Panc1 (cell line): ENCODE results near the gene P2RY11. TPM values are rescaled to one million over a fixed set of nuclear protein-coding genes. Genes with fewer than 3 reads are reported as not detected.

ENCODE experiments used
- ATAC-seq: fragments of 200-7000 bp; cut with Tn5 transposase; 2 replicates; pipeline ENCODE4 v1.9.1; 2020; ENCODE audit warnings: mild to moderate bottlenecking, moderate library complexity
- BruUV-seq: library from RNA; stranded (reverse); fragments of 400-500 nt; replicated peaks from 2 replicates; lab custom pipeline; 2021; lab: Mats Ljungman, UMichigan
- CTCF ChIA-PET: fragments of 300-600 bp; sonication (Branson Sonifier 250); formaldehyde crosslinking; loops from one replicate; lab custom pipeline; 2022; ENCODE audit warnings: antibody characterized with exemption; lab: Charles Lee
- POLR2A ChIA-PET: fragments of 300-600 bp; sonication (Branson Sonifier 250); formaldehyde crosslinking; loops from one replicate; lab custom pipeline; 2022; ENCODE audit warnings: antibody characterized with exemption; lab: Charles Lee
- DNase-seq: peaks from one replicate; pipeline ENCODE4 v3.0.0-alpha.2; 2010; ENCODE audit warnings: low read depth, low spot score
- H3K27ac ChIP-seq: 2 replicates; pipeline ENCODE4 v1.5.1; 2011; ENCODE audit warnings: mild to moderate bottlenecking, low read length, inconsistent platforms
- H3K27me3 ChIP-seq: fragments of 200-500 bp; sonication (Bioruptor generic); 2 replicates; pipeline ENCODE4 v1.6.0; 2014; ENCODE audit warnings: low read length, inconsistent platforms; ENCODE audit not compliant: control insufficient read depth, insufficient read depth
- H3K36me3 ChIP-seq: fragments of 200-500 bp; sonication (Bioruptor generic); 2 replicates; pipeline ENCODE4 v1.5.1; 2014; ENCODE audit warnings: inconsistent platforms, mild to moderate bottlenecking, low read length, moderate library complexity; ENCODE audit not compliant: control insufficient read depth, insufficient read depth
- H3K4me1 ChIP-seq: 2 replicates; pipeline ENCODE4 v1.5.1; 2011; ENCODE audit warnings: inconsistent platforms, mild to moderate bottlenecking, low read length, moderate library complexity; ENCODE audit not compliant: control insufficient read depth, insufficient read depth
- H3K4me3 ChIP-seq, 2 experiments: 2 replicates each; pipeline ENCODE4 v1.5.1; 2011 to 2012; ENCODE audit warnings: low read depth in 2 of 2, low read length in 2 of 2, mild to moderate bottlenecking in 2 of 2, inconsistent platforms in 1 of 2, moderate library complexity in 1 of 2
- H3K9me3 ChIP-seq: fragments of 200-500 bp; sonication (Bioruptor generic); 2 replicates; pipeline ENCODE4 v1.5.1; 2014; ENCODE audit warnings: low read depth, mild to moderate bottlenecking, inconsistent platforms, low read length, moderate library complexity; ENCODE audit not compliant: control insufficient read depth, insufficient read depth
- CTCF ChIP-seq: fragments of 450-650 bp; IDR thresholded peaks from 2 replicates; pipeline ENCODE4 v1.5.1; 2017; ENCODE audit warnings: mild to moderate bottlenecking
- POLR2AphosphoS5 ChIP-seq: IDR thresholded peaks from 2 replicates; pipeline ENCODE4 v1.6.1; 2012; ENCODE audit warnings: mild to moderate bottlenecking, low read depth, low read length, moderate library complexity
- REST ChIP-seq, 2 experiments: IDR thresholded peaks; 2 replicates each; pipeline ENCODE4 v1.6.1; 2011 to 2012; ENCODE audit warnings: low read depth in 2 of 2, control low read depth in 1 of 2, low read length in 1 of 2, mild to moderate bottlenecking in 1 of 2, moderate library complexity in 1 of 2; ENCODE audit not compliant: insufficient read depth in 1 of 2
- SIN3A ChIP-seq: IDR thresholded peaks from 2 replicates; pipeline ENCODE4 v1.6.1; 2012; ENCODE audit warnings: low read depth, mild to moderate bottlenecking, low read length, moderate library complexity, borderline replicate concordance; ENCODE audit not compliant: insufficient read depth
- TCF7L2 ChIP-seq: IDR thresholded peaks from 2 replicates; pipeline ENCODE4 v1.6.1; 2011; ENCODE audit warnings: mild to moderate bottlenecking, low read depth, low read length, inconsistent platforms
- in situ Hi-C: cut with HindIII; loops from 2 replicates; pipeline ENCODE4 v1.10.0; 2016; ENCODE audit warnings: low sequenced_read_pairs, low pct_unique_long_range_greater_than_20kb
- intact Hi-C: fragments of 100-400 bp; cut with micrococcal nuclease; formaldehyde crosslinking; loops from one replicate; pipeline ENCODE4 v1.10.0; 2022; ENCODE audit not compliant: unreplicated experiment
- total RNA-seq: library from RNA; stranded (reverse); gene quantifications from one replicate; pipeline ENCODE4 v1.2.1, GENCODE V29; 2021; ENCODE audit not compliant: unreplicated experiment

P2RY11 gene
- total RNA-seq, 1 experiment from 2014 or later: 12.5 TPM

- in situ Hi-C loops (no loop called here), intact Hi-C loops (no loop called here)
- ATAC-seq (no peak), DNase-seq (no peak)
- Histone ChIP-seq H3K4me3 (no peak overlapping the region), H3K9me3 (no peaks in the 10 kb centered on the region), H3K4me1 (no peaks in the 10 kb centered on the region), H3K36me3 (peaks cover 3% of the 10 kb centered on the region), H3K27me3 (no peaks in the 10 kb centered on the region), H3K27ac (no peak overlapping the region)
- ChIA-PET POLR2A (no interaction called here), CTCF (no interaction called here)
- TF ChIP-seq CTCF (no peak), REST (IDR thresholded peaks at IDR 0.05; ENCODE audit: insufficient read depth in 1 of 2, low read depth in 2 of 2, low read length in 1 of 2) (no peak), POLR2AphosphoS5 (no peak)
- no TSS peak for BruUV-seq
Observed at GRCh38 chr19:10136936-10137335, 25.4 kb downstream of the P2RY11 start.

GRCh38 chr19:10137751-10138682, 26.5 kb downstream of the P2RY11 start:
- ChIA-PET POLR2A (no interaction called here), CTCF (no interaction called here)
- no peak overlapping the region for H3K27ac ChIP-seq
- intact Hi-C loops: no loop called here
- no peak overlapping the region for H3K4me3 ChIP-seq
- H3K27me3 ChIP-seq: no peaks in the 10 kb centered on the region
- no TSS peak for BruUV-seq
- ATAC-seq: peak; percentile 20; the same call in 1 of the 2 replicates
- TF ChIP-seq TCF7L2 (no peak), REST (IDR thresholded peaks at IDR 0.05; ENCODE audit: insufficient read depth in 1 of 2, low read depth in 2 of 2, low read length in 1 of 2) (no peak), CTCF (no peak), SIN3A (no peak), POLR2AphosphoS5 (no peak)
- no peaks in the 10 kb centered on the region for H3K4me1 ChIP-seq
- in situ Hi-C loops: no loop called here
- peaks cover 6% of the 10 kb centered on the region for H3K36me3 ChIP-seq
- no peaks in the 10 kb centered on the region for H3K9me3 ChIP-seq
- no peak for DNase-seq
